Adrenal gland (tissue), 12 donors: ENCODE results near the gene IGFBP5. TPM values are rescaled to one million over a fixed set of nuclear protein-coding genes. Genes with fewer than 3 reads are reported as not detected.

Experiments used
- DNase-seq, 7 donors: peaks; one replicate each; pipeline ENCODE4 v3.0.0-alpha.2; 2019 to 2020
- H3K27ac ChIP-seq, 5 donors: fragments of 200-600 bp; sonication (generic) in 4 of 5; 1 replicate in 3 of 5; 2 replicates in 2 of 5; pipeline versions ENCODE4 v1.5.1 to v1.8.0; 2016 to 2020; ENCODE audit warnings: mild to moderate bottlenecking in 1 of 5
- H3K27me3 ChIP-seq: fragments of 200-600 bp; 2 replicates; pipeline ENCODE4 v1.8.0; 2021
- H3K36me3 ChIP-seq, 2 donors: fragments of 200-600 bp; replicated peaks in 1 of 2; 1 replicate in 1 of 2; 2 replicates in 1 of 2; pipeline versions ENCODE4 v1.5.1 to v1.8.0; 2018 to 2022
- H3K4me1 ChIP-seq, 2 donors: fragments of 200-600 bp; replicated peaks in 1 of 2; 1 replicate in 1 of 2; 2 replicates in 1 of 2; pipeline versions ENCODE4 v1.5.1 to v1.8.0; 2018 to 2021
- H3K4me3 ChIP-seq, 4 donors: fragments of 200-600 bp; sonication (generic) in 3 of 4; one replicate each; pipeline ENCODE4 v1.5.1; 2016 to 2018
- H3K9me3 ChIP-seq, 3 donors: fragments of 200-600 bp; sonication (generic) in 1 of 3; replicated peaks in 1 of 3; 1 replicate in 2 of 3; 2 replicates in 1 of 3; pipeline versions ENCODE4 v1.5.1 to v1.8.0; 2016 to 2021
- POLR2A ChIP-seq, 2 donors: fragments of 450-650 bp; IDR thresholded peaks; one replicate each; pipeline ENCODE4 v1.6.1; 2017; ENCODE audit warnings: antibody characterized with exemption in 2 of 2, mild to moderate bottlenecking in 2 of 2, moderate library complexity in 1 of 2
- WGBS, 4 donors: extraction: QIAGEN DNeasy Blood & Tissue Kit in 2 of 4; methylation state at CpG; one replicate each; pipeline versions ENCODE4 v1.1.5 to v1.1.7; 2013 to 2017; 5-methylcytosine and 5-hydroxymethylcytosine counted together
- intact Hi-C, 2 donors: fragments of 100-400 bp; cut with DNase I; formaldehyde crosslinking; loops; one replicate each; pipeline versions ENCODE4 v1.14.1 to v1.15.0; 2022 to 2023
- polyA plus RNA-seq, 3 donors: library from polyadenylated mRNA; stranded (reverse); fragments of 200-250 nt in 2 of 3; fragments of 350-450 nt in 1 of 3; fragmentation: Illumina TruSeq in 1 of 3; extraction: RNeasy Lipid Tissue Mini Kit (QIAGEN cat#74804) in 1 of 3; gene quantifications; one replicate each; pipeline ENCODE4 v1.2.3, GENCODE V29; 2013 to 2014
- total RNA-seq, 9 donors: library from RNA; depleted of rRNA in 4 of 9; stranded (reverse); fragments of >200 nt in 4 of 9; fragments of 120-200 nt in 1 of 9; fragmentation: NEBNext Ultra II Directional in 1 of 9; extraction: Animal tissue kit (Norgen Biotek cat#: 25700) in 1 of 9; gene quantifications; one replicate each; pipeline versions ENCODE4 v1.1.0 to v1.2.4, GENCODE V29; 2013 to 2023
- TF ChIP-seq, protein P1 (sequence below), 6 experiments: fragments of 450-650 bp in 4 of 6; fragments of 200-600 bp in 2 of 6; sonication (generic) in 1 of 6; IDR thresholded peaks; 1 replicate in 5 of 6; 2 replicates in 1 of 6; pipeline versions ENCODE4 v1.5.1 to v1.8.0; 2016 to 2021; ENCODE audit warnings: antibody characterized with exemption in 6 of 6, mild to moderate bottlenecking in 2 of 6, moderate library complexity in 1 of 6
- donor health status: healthy with polysubstance abuse.
- donor health status: Bipolar disorder and iron deficiency.
- donor health status: DM: yes; HTN: yes; CAD: no.
- donor health status: DM: no; HTN: no; CAD: no.
- donor health status: DM: no; HTN: no; CAD: no.
- donor health status: DM: yes; HTN: yes; CAD: no.

The IGFBP5 gene
- total and polyA plus RNA-seq, 12 donors, result 92.5 to 2,550 (median 609) TPM

GRCh38 chr2:216711348-216711747, 16.0 kb upstream of the IGFBP5 start:
- no peak for TF ChIP-seq POLR2A (IDR thresholded peaks at IDR 0.05)
- TF ChIP-seq, protein P1, sequence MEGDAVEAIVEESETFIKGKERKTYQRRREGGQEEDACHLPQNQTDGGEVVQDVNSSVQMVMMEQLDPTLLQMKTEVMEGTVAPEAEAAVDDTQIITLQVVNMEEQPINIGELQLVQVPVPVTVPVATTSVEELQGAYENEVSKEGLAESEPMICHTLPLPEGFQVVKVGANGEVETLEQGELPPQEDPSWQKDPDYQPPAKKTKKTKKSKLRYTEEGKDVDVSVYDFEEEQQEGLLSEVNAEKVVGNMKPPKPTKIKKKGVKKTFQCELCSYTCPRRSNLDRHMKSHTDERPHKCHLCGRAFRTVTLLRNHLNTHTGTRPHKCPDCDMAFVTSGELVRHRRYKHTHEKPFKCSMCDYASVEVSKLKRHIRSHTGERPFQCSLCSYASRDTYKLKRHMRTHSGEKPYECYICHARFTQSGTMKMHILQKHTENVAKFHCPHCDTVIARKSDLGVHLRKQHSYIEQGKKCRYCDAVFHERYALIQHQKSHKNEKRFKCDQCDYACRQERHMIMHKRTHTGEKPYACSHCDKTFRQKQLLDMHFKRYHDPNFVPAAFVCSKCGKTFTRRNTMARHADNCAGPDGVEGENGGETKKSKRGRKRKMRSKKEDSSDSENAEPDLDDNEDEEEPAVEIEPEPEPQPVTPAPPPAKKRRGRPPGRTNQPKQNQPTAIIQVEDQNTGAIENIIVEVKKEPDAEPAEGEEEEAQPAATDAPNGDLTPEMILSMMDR (IDR thresholded peaks at IDR 0.05), result no peak
- Histone ChIP-seq H3K36me3 (no peaks in the 10 kb centered on the region), H3K27ac (peak overlapping the region in 2 of 5 donors; percentile 64 to 73), H3K9me3 (no peaks in the 10 kb centered on the region), H3K4me3 (no peak overlapping the region), H3K4me1 (no peaks in the 10 kb centered on the region), H3K27me3 (no peaks in the 10 kb centered on the region)
- intact Hi-C loops, result no loop called here
- no peak for DNase-seq
- WGBS, 4 donors, result 70 to 78% (median 74%) methylated on average over 8 of the region's 8 CpGs

GRCh38 chr2:216710551-216711301, 15.4 kb upstream of the IGFBP5 start:
- peak in 2 of 7 donors; percentile 31 to 65 for DNase-seq
- H3K27ac ChIP-seq, result peak overlapping the region in 2 of 5 donors; percentile 64 to 73
- no peaks in the 10 kb centered on the region for H3K4me1 ChIP-seq
- H3K9me3 ChIP-seq, result no peaks in the 10 kb centered on the region
- TF ChIP-seq, protein P1 (IDR thresholded peaks at IDR 0.05), result no peak
- TF ChIP-seq POLR2A (IDR thresholded peaks at IDR 0.05), result no peak
- WGBS, 4 donors, result 63 to 80% (median 78%) methylated on average over 11 of the region's 11 CpGs
- H3K4me3 ChIP-seq, result no peak overlapping the region
- no peaks in the 10 kb centered on the region for H3K27me3 ChIP-seq
- intact Hi-C loops, result no loop called here
- H3K36me3 ChIP-seq, result no peaks in the 10 kb centered on the region

DNA sequence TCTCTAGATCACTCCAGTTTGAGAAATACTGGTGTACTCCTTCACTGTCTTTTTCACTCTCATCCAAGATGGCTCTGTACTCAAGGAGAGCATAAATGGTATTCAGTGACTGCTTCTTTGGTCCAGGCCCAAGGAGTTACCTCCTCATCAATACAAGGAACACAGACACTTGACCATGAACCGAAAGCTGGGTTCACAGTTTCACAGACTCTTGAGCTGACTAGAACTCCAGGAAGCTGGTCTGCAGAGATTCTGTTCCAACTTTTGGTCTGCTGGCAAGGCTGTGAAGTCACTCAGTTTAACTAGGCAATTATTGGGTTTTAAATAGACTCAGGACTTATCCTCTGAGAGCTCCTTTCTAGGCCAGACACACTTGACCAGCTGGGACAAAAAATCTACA, 7.4 kb upstream of the IGFBP5 start:
- Histone ChIP-seq H3K27ac (no peak overlapping the region), H3K9me3 (no peaks in the 10 kb centered on the region), H3K36me3 (no peaks in the 10 kb centered on the region), H3K27me3 (no peaks in the 10 kb centered on the region), H3K4me1 (peaks cover 10 to 32% of the 10 kb centered on the region in 2 donors), H3K4me3 (no peak overlapping the region)
- intact Hi-C loops, result loop anchor here (10.0 kb wide), 2 partner anchors 352 to 362 kb away; no protein-coding TSS in a partner anchor
- WGBS, 4 donors, result 75 to 91% (median 85%) methylated on average over 1 of the region's 1 CpG
- no peak for DNase-seq
- no peak for TF ChIP-seq POLR2A (IDR thresholded peaks at IDR 0.05)
- TF ChIP-seq, protein P1 (IDR thresholded peaks at IDR 0.05), result no peak

- no peak overlapping the region for H3K4me3 ChIP-seq
- no peaks in the 10 kb centered on the region for H3K9me3 ChIP-seq
- 81 to 90% (median 81%) methylated on average over 7 of the region's 7 CpGs for WGBS, 4 donors
- H3K4me1 ChIP-seq, result peaks cover 10 to 38% of the 10 kb centered on the region in 2 donors
- TF ChIP-seq POLR2A (IDR thresholded peaks at IDR 0.05), result no peak
- TF ChIP-seq, protein P1 (IDR thresholded peaks at IDR 0.05), result no peak
- no peaks in the 10 kb centered on the region for H3K27me3 ChIP-seq
- intact Hi-C loops, result loop anchor here (10.0 kb wide), 2 partner anchors 353 to 363 kb away; no protein-coding TSS in a partner anchor
- no peaks in the 10 kb centered on the region for H3K36me3 ChIP-seq
- no peak for DNase-seq
- no peak overlapping the region for H3K27ac ChIP-seq
Observed at GRCh38 chr2:216701544-216701943, 6.2 kb upstream of the IGFBP5 start.
